ENCODE data around the gene PSG2.
A peak's percentile ranks its signal among the peaks of the same experiment; 100 is the strongest.
"Not testable (repeated sequence)": the region's sequence is repeated elsewhere in the genome, so short reads cannot be mapped to it uniquely, and the experiment has no call there.

The PSG2 gene

DNA sequence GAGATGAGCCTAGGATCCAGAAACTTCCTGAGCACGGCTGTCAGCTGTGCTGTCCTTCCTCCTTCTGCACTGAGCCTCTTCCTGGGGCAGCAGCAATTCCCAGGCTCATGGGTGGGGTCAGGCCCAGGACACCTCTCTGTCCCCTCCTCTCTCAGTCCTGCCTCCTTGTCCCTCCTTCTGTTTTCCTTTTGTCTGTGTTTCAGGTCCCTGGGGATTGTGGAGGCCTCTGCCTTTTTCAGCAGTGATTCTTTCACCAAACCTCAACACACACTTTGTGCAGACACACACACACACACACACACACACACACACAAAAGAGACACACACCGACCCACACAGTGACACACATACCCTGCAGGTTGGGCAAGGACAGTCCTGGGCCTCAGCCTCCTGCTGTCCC lies at the start of gene PSG2:
TSS of gene PSG2 (minus strand) at position 101 of the 400 bp plus-strand sequence. CDS start 132 bp downstream, outside the sequence.
- not testable (repeated sequence) for DNase-seq (ENCODE audit: low read depth); H3K4me3 ChIP-seq (ENCODE audit: low read depth, low read length)

GRCh38 chr19:43131281-43131842 lies 48.9 kb upstream of the PSG2 start:
- not testable (repeated sequence) for H3K4me3 ChIP-seq (ENCODE audit: low read depth, low read length); DNase-seq (ENCODE audit: low read depth)

- H3K4me3 ChIP-seq (ENCODE audit: low read depth, low read length); DNase-seq (ENCODE audit: low read depth): not testable (repeated sequence)
Observed at GRCh38 chr19:43129197-43129596, 46.7 kb upstream of the PSG2 start.

- H3K4me3 ChIP-seq (ENCODE audit: low read depth, low read length), result not testable (repeated sequence)
- peak; percentile 48 for DNase-seq (ENCODE audit: low read depth)
Observed at GRCh38 chr19:43127336-43127735, 44.8 kb upstream of the PSG2 start.

- TF ChIP-seq CTCF (conservative IDR thresholded peaks at IDR 0.05; ENCODE audit: low read depth, low read length), result no peak
- DNase-seq (ENCODE audit: low read depth), result no peak
- no peak overlapping the region for H3K4me3 ChIP-seq (ENCODE audit: low read depth, low read length)
Observed at GRCh38 chr19:43126720-43127119, 44.2 kb upstream of the PSG2 start.

DNA sequence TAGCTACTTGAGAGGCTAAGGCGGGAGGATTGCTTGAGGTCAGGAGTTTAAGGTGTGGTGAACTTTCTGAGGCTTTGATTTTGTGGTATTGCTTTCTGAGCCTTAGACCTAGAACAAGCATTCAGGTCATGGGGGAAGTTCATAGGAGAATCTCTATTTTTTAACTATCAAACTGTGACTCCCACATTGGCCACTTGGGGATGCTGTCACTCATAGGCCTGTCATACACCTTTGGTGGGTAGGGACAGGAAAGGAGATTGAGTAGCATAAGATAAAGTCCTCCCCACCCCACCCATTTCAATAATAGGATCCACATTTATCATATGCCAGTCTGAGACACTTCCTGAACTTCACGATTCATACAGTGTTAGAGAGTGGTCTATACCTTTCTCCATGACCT lies 41.9 kb upstream of the PSG2 start:
- DNase-seq (ENCODE audit: low read depth), result no peak

GRCh38 chr19:43120433-43121026 lies 38.0 kb upstream of the PSG2 start:
- not testable (repeated sequence) for H3K4me3 ChIP-seq (ENCODE audit: low read depth, low read length)
- peak; percentile 30 for DNase-seq (ENCODE audit: low read depth)

More for the DNA sequence above, 41.9 kb upstream of the PSG2 start:
- H3K4me3 ChIP-seq (ENCODE audit: low read depth, low read length), result no peak overlapping the region
- TF ChIP-seq CTCF (conservative IDR thresholded peaks at IDR 0.05; ENCODE audit: low read depth, low read length), result peak; percentile 12

DNA sequence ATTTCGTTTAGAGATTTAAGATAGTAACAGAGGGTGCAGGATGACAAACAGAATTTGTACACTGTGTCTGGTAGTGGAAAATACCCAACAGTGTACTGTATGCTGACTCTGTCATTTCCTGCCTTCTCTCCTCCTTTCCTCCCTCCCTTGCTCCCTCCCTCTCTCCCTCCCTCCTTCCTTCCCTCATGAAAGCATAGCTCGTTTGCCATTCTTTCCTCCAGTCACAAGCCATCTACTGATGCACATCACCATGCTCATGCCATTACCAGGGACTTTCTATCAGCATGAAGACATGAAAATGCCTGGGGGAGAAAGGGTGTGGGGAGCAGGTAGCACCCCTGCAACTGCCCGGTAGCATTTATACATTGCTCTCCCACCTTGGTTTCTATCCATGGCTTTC lies 37.0 kb upstream of the PSG2 start:
- H3K4me3 ChIP-seq (ENCODE audit: low read depth, low read length); DNase-seq (ENCODE audit: low read depth): not testable (repeated sequence)

GRCh38 chr19:43116421-43116820 lies 33.9 kb upstream of the PSG2 start:
- H3K4me3 ChIP-seq (ENCODE audit: low read depth, low read length); DNase-seq (ENCODE audit: low read depth): not testable (repeated sequence)

GRCh38 chr19:43115548-43115947 lies 33.0 kb upstream of the PSG2 start:
- DNase-seq (ENCODE audit: low read depth); H3K4me3 ChIP-seq (ENCODE audit: low read depth, low read length): not testable (repeated sequence)

DNA sequence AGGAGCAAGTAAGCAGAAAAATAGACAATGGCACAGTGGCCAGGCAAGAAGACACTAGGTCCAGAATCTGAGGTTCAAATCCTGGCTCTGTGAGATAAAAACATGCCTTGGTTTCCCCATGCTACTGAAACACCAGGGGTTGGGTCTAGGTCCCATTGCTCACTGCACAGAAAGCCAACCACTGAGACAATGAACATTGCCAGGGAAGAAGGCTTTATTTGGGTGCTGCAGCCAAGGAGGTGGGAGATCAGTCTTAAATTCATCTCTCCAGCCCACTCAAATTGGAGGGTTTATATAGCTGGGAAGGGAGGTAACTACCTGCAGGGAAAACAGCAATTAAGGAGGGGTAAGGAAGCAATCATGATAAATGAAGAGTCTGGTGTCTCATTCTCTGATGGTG lies 32.6 kb upstream of the PSG2 start:
- H3K4me3 ChIP-seq (ENCODE audit: low read depth, low read length); DNase-seq (ENCODE audit: low read depth): not testable (repeated sequence)

GRCh38 chr19:43114626-43115025 lies 32.1 kb upstream of the PSG2 start:
- H3K4me3 ChIP-seq (ENCODE audit: low read depth, low read length); DNase-seq (ENCODE audit: low read depth): not testable (repeated sequence)

GRCh38 chr19:43107401-43107800 lies 24.9 kb upstream of the PSG2 start:
- H3K4me3 ChIP-seq (ENCODE audit: low read depth, low read length); DNase-seq (ENCODE audit: low read depth): not testable (repeated sequence)

Data from choroid plexus epithelial cell (primary cell).